Hepatocyte (in vitro differentiated cells): ENCODE results near the gene CCDC150.

ENCODE experiments used
- EZH2 ChIP-seq: fragments of 200-600 bp; sonication (generic); IDR thresholded peaks from 2 replicates; pipeline ENCODE4 v1.6.1; 2016; ENCODE audit warnings: antibody characterized with exemption, mild to moderate bottlenecking, borderline replicate concordance
- TF ChIP-seq, protein P1 (sequence below): fragments of 200-600 bp; sonication (generic); IDR thresholded peaks from 2 replicates; pipeline ENCODE4 v1.5.1; 2016; ENCODE audit warnings: antibody characterized with exemption, mild to moderate bottlenecking; ENCODE audit not compliant: poor library complexity

DNA sequence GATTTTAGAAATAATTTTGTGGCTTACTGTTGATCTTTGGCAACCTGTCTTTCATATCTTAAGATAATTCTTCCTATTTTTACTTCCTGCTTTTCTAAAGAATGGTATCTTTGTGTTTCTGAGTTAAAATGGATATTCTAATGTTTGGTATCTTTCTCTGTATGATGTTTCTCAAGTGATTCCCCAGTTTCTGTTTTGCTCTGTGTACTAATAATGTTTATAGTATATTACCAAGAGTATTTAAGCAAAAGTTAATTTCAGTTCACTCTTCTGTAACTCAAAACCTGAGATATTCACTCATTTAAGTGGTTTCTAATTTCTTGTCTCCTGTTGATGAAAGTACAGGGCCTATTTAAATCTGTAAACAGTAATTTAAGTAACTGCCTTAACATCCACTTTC is 58.3 kb downstream of the CCDC150 start:
- TF ChIP-seq, protein P1, sequence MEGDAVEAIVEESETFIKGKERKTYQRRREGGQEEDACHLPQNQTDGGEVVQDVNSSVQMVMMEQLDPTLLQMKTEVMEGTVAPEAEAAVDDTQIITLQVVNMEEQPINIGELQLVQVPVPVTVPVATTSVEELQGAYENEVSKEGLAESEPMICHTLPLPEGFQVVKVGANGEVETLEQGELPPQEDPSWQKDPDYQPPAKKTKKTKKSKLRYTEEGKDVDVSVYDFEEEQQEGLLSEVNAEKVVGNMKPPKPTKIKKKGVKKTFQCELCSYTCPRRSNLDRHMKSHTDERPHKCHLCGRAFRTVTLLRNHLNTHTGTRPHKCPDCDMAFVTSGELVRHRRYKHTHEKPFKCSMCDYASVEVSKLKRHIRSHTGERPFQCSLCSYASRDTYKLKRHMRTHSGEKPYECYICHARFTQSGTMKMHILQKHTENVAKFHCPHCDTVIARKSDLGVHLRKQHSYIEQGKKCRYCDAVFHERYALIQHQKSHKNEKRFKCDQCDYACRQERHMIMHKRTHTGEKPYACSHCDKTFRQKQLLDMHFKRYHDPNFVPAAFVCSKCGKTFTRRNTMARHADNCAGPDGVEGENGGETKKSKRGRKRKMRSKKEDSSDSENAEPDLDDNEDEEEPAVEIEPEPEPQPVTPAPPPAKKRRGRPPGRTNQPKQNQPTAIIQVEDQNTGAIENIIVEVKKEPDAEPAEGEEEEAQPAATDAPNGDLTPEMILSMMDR, result no peak
- no peak for TF ChIP-seq EZH2
